Body of pancreas (tissue), 4 donors: ENCODE measurements around the gene POU4F3.

ENCODE experiments used
- POLR2A ChIP-seq, 3 donors: fragments of 450-650 bp; IDR thresholded peaks; one replicate each; pipeline ENCODE4 v1.6.1; 2016; ENCODE audit warnings: antibody characterized with exemption in 3 of 3, mild to moderate bottlenecking in 2 of 3
- TF ChIP-seq, protein P1 (sequence below), 7 experiments: fragments of 450-650 bp in 4 of 7; fragments of 200-600 bp in 3 of 7; sonication (generic) in 3 of 7; IDR thresholded peaks; one replicate each; pipeline ENCODE4 v1.5.1; 2016 to 2019; ENCODE audit warnings: antibody characterized with exemption in 7 of 7

DNA sequence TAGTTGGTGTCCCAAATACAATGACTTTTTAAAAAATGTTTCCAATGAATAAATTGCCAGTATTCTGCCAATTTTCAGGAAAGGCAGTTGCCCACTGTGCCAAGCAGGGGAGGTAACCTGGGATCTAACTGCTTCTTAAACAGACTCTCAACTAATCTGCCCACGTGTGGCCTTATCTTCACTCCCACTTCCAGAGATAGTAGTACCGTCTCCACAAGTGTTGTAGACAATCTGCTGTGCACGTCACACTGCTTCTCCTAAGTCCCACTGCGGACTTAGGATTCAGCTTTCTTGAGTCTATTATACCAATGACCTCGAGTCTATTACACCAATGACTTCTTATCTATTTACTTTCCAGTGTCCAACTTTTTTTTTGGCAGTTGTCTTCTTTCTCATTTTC is 21.2 kb downstream of the POU4F3 start:
- TF ChIP-seq, protein P1, sequence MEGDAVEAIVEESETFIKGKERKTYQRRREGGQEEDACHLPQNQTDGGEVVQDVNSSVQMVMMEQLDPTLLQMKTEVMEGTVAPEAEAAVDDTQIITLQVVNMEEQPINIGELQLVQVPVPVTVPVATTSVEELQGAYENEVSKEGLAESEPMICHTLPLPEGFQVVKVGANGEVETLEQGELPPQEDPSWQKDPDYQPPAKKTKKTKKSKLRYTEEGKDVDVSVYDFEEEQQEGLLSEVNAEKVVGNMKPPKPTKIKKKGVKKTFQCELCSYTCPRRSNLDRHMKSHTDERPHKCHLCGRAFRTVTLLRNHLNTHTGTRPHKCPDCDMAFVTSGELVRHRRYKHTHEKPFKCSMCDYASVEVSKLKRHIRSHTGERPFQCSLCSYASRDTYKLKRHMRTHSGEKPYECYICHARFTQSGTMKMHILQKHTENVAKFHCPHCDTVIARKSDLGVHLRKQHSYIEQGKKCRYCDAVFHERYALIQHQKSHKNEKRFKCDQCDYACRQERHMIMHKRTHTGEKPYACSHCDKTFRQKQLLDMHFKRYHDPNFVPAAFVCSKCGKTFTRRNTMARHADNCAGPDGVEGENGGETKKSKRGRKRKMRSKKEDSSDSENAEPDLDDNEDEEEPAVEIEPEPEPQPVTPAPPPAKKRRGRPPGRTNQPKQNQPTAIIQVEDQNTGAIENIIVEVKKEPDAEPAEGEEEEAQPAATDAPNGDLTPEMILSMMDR (IDR thresholded peaks at IDR 0.05) = no peak
- TF ChIP-seq POLR2A (IDR thresholded peaks at IDR 0.05) = no peak
